ENCODE results near the gene TRAPPC4.
"Not testable (repeated sequence)": the region's sequence is repeated elsewhere in the genome, so short reads cannot be mapped to it uniquely, and the experiment has no call there.

The TRAPPC4 gene

DNA sequence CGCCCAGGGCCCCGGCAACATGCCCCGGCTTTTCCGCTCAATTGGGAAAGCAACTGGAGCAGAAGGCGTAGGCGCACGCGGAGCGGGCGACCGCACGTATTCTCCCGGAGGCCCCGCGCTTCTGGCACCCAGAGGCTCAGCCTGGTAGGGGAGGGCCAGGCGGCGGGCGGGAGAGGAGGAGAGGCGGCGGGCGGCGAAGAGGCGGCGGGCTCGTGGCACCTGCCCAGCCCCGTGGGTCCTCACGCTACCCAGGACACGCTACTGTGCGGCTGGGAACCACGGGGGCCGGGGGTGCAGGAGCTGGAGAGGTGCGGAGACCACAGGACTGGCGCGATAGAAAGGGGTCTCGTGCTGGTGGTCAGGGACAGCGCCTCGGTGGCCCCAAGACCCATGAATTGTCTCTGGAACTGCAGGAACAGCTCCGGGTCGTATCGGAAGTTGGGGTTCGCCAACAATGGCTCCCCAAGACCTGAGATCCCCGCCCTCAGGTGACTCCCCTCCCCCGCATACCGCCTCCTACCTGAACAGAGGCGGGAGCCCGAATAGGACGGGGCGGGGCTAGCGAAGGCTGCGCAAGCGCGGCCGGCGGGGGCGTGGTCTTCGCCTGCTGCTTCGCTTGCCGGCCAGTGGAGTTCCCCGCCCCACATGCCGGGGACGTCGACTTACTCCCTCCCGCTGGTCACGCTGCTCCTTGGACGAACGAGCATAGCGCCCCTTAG lies 11.9 kb downstream of the TRAPPC4 start, which contains the start of gene SLC37A4:
TSS of gene SLC37A4 (minus strand) at position 549 of the 719 bp plus-strand sequence.
- DNase-seq (ENCODE audit: low spot score) (peak; percentile 96), FAIRE-seq (no peak)

DNA sequence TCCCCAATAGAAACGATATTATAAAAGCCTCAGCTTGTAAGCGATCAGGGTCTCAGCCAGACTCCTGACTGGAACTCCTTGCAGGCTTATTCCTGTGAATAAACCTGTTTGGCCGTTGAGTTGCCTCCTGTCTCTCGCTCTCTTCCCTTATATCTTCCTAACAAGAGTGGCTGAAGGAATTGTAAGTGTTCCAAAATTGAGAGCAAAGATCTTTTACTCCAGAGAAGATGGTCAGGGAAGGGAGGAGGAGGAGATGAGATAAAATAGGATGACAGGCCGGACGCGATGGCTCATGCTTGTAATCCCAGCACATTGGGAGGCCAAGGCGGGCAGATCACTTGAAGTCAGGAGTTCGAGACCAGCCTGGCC lies 13.3 kb downstream of the TRAPPC4 start:
- DNase-seq (ENCODE audit: low spot score) = no peak
- FAIRE-seq = no peak

- not testable (repeated sequence) for DNase-seq (ENCODE audit: low spot score); FAIRE-seq
Measured at GRCh38 chr11:119033421-119033820, 14.9 kb downstream of the TRAPPC4 start.

- FAIRE-seq (no peak), DNase-seq (ENCODE audit: low spot score) (no peak)
Measured at GRCh38 chr11:119034813-119035212, 16.2 kb downstream of the TRAPPC4 start.

DNA sequence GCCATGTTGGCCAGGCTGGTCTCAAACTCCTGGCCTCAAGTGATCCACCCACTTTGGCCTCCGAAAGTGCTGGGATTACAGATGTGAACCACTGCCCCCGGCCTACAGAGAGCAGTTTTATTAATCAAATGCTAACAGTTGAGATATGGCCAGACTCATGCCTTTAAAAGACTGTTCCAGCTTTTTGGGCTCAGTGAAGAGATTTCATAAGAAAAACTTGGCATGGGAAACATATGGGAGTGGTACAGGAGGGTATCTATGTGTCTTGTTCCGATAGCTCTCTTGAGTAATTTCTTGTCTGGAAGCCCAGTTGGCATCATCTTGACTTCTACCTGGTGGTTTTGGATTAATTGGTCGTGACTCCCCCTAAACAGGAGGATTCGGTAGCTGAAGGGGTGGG lies 20.3 kb downstream of the TRAPPC4 start:
- DNase-seq (ENCODE audit: low spot score) = no peak
- FAIRE-seq = no peak

GRCh38 chr11:119039471-119039870 lies 20.9 kb downstream of the TRAPPC4 start:
- not testable (repeated sequence) for DNase-seq (ENCODE audit: low spot score); FAIRE-seq

- no peak for DNase-seq (ENCODE audit: low spot score)
- FAIRE-seq = no peak
Measured at GRCh38 chr11:119041821-119042514, 23.4 kb downstream of the TRAPPC4 start.

DNA sequence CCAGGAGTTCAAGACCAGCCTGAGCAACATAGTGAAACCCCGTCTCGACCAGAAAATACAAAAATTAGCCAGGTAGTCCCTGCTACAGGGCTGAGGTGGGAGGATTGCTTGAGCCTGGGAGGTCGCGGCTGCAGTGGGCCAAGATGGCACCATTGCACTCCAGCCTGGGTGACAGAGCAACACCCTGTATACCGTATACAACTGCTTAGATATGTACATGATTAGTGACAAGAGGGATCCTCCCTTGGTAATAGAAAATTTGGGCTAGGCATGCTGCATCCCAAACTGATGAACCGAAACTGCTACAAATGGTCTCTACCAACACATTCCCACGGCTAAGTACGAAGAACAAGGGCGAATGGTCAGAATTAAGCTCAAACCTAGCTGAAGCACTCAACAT lies 24.4 kb downstream of the TRAPPC4 start:
- no peak for FAIRE-seq

DNA sequence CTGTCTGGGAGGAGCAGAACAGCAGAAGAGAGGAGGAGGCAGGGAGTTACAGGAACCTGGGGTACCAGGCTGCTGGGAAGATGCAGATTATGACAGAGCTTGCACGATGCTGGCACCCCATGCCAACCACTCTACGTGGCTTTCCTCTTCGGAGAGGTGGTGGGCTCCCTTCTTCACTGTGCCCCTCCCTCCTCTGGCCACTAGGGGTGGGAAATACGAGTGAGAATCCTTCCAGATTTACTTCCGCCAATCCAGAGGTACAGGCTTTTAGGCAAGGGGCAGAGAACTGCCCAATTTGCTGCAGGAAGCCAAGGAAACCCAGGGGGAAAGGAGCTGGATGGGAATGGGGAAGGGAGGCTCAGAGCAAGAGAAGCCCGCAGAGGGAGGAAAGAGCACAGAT lies 26.1 kb downstream of the TRAPPC4 start:
- FAIRE-seq = no peak
- DNase-seq (ENCODE audit: low spot score) = no peak

More for the DNA sequence above, 24.4 kb downstream of the TRAPPC4 start:
- no peak for DNase-seq (ENCODE audit: low spot score)

DNA sequence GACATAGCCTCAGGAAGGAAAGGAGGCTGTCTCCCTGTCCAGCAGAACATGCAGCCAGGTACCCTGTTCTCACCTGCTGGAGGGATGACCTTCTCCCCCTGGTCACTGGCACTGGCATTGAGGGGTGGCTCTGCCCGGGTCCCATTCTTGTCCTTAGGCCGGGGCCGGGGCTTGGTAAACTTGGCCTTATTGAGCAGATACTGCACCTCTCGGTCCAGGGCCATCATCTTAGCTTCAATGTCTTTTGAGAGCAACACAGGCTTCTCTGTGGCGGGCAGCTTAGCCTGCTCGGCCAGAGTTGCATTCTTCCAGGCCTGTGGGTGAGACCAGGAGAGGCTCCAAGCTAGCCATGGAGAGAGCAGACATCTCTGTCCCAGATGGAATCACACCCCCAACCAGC lies 27.9 kb downstream of the TRAPPC4 start:
- DNase-seq (ENCODE audit: low spot score) (no peak), FAIRE-seq (no peak)

- DNase-seq (ENCODE audit: low spot score) (no peak), FAIRE-seq (no peak)
Measured at GRCh38 chr11:119047205-119047604, 28.6 kb downstream of the TRAPPC4 start.

DNA sequence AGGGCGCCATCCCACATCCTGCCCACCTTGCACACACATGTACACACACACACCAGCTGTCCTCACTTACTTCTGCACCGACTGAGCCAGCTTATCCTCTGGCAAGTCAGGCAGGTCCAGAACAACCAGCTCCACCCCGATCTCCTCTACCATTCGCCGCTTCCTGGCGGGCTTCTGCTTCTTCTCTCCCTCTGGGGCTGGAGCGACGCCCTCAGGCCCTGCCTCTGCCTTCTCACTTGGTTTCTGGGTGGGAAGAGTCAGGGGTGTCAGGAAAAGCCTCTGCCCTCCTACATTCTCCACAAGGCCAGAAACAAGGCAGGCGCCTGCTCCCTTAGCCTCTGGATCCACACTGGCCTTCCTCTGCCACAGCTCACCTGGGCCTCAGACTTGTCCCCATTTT lies 30.1 kb downstream of the TRAPPC4 start:
- DNase-seq (ENCODE audit: low spot score) = no peak
- no peak for FAIRE-seq

DNA sequence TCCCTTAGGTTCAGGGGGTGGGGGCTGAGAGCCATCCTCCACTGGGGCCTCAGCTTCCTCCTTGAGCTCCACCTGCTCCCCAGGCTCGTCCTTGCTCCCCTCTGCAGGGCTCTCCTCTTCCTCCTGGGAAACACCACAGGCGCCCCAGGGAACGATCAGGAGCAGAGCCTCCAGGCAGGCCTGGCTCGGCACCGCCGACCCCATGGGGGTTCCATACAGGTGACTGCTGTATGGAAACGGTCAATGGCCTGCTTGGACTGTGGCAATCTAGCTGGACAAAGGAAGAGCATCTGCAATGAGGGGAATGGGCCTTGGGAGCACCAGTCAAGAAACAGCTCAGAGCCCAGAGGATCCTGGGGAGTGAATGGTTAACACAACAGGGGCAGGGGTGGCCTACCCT lies 30.5 kb downstream of the TRAPPC4 start:
- FAIRE-seq (no peak), DNase-seq (ENCODE audit: low spot score) (no peak)

DNA sequence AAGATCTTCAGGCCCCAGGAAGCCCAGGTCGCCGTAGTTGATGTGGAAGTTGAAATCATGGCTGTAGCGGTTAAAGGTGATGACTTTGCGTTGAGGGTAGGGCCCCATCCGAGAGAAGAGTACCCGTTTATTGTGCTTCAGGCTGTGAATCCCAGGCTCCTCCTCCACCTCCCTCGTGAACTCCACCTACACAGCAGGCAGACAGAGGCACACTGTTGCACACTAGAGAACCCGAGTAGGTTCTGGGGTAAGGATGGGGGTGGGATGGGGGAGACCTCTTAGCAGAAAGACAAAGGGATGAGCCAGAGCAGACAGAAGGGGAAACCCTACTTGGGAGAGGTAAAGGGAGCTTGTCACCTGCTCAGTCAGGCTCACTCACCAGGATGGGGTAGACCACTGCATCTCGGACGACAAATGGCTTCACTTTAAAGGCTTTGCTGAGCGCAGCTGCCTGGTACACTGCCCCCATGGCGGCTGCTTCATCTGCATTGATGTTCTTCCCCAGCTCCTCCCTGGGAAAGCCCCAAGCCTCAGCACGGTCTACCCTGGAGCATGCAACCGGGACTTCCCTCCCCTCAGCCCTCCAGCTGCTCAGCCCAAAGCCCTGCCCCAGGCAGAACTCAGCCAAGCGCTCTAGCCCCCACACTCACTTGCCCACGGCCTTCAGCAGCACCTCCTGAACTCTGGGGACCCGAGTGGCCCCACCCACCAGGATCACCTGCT lies 33.0 kb downstream of the TRAPPC4 start:
- DNase-seq (ENCODE audit: low spot score) = no peak
- no peak for FAIRE-seq

- FAIRE-seq = no peak
Measured at GRCh38 chr11:119052163-119052814, 33.7 kb downstream of the TRAPPC4 start.

DNA sequence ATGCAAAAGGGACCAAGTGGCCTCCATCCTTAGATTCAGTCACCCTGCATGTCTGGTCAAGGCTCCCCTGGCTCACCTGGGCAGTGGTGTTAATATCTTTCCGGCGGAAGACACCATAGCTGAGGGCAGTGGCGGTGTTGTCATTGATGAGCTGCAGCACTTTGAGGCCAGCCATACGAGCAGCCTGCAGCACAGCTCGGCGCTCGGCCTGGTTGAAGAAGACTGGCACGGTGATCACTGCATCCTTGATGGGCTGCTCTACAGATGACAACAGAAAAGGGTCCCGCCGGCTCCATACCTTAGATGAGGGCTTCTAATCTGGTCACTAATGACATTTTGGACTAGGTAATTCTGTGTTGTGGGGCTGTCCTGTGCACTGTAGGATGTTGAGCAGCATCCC lies 35.9 kb downstream of the TRAPPC4 start:
- DNase-seq (ENCODE audit: low spot score) = no peak
- no peak for FAIRE-seq

More at GRCh38 chr11:119052163-119052814, 33.7 kb downstream of the TRAPPC4 start:
- no peak for DNase-seq (ENCODE audit: low spot score)

DNA sequence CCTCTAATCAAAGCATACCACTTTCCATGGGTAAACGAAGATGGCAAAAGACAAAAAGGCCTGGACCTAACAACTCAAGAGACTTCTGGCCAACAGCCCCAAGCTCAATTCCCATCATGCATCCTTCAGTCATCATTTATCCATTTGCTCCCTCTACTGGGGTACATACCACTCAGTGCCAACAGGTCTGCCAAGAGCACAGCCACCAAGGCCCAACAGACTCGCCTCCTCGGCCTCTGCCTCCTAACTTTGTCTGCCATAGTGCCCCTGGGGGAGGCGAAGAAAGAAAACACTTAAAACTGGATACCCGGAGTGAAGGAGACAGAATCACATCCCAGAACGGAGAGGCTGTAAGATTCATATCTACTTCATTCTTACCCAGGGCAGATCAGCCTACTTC lies 37.3 kb downstream of the TRAPPC4 start:
- DNase-seq (ENCODE audit: low spot score) = peak; percentile 9
- no peak for FAIRE-seq

GRCh38 chr11:119056421-119056999 lies 37.9 kb downstream of the TRAPPC4 start:
- FAIRE-seq (no peak), DNase-seq (ENCODE audit: low spot score) (peak; percentile 17)

- DNase-seq (ENCODE audit: low spot score) (peak; percentile 94), FAIRE-seq (no peak)
Measured at GRCh38 chr11:119057000-119057769, 38.6 kb downstream of the TRAPPC4 start, which contains the start of gene HYOU1. Gene HYOU1 (minus strand): TSS chr11:119057205. CDS start chr11:119056160, 1,045 bp downstream.

GRCh38 chr11:119059128-119059527 lies 40.6 kb downstream of the TRAPPC4 start:
- DNase-seq (ENCODE audit: low spot score); FAIRE-seq: not testable (repeated sequence)
